ENCODE data around the gene MTHFD1. TPM values are rescaled to one million over a fixed set of nuclear protein-coding genes. Genes with fewer than 3 reads are reported as not detected.

MTHFD1 gene
- total and polyA plus RNA-seq, 9 of the 15 experiments (the other 6 are each of a cell fraction or from before 2014, with no cell fraction given): 66.7 to 158 (median 90.9) TPM

- no peak for TF ChIP-seq ZFP1 (CRISPR knock-in tag; IDR thresholded peaks at IDR 0.05)
- TF ChIP-seq HDAC8 (tag; IDR thresholded peaks at IDR 0.05): 0 out of 2 replicates have a peak, but pooled peaks have one; percentile 36
- TF ChIP-seq ILK (tag; IDR thresholded peaks at IDR 0.05; ENCODE audit: borderline replicate concordance, low read depth): no peak
- no peak; the same call in 1 of the 2 replicates for TF ChIP-seq NR2C2 (CRISPR knock-in tag; IDR thresholded peaks at IDR 0.05)
- no peak for TF ChIP-seq NR2C2 (tag; IDR thresholded peaks at IDR 0.05)
- no peak for TF ChIP-seq SNIP1 (IDR thresholded peaks at IDR 0.05; ENCODE audit: low read depth)
- no peak for TF ChIP-seq SIRT6 (IDR thresholded peaks at IDR 0.05; ENCODE audit: low read depth, low read length)
- no peak for TF ChIP-seq FOXK2 (conservative IDR thresholded peaks at IDR 0.05 in 1 of 2, IDR thresholded peaks at IDR 0.05 in 1 of 2; ENCODE audit: low read depth in 2 of 2)
- no peak for TF ChIP-seq JUN (IDR thresholded peaks at IDR 0.05; ENCODE audit: borderline replicate concordance, low read depth, low read length)
- TF ChIP-seq JUN (CRISPR knock-in tag; IDR thresholded peaks at IDR 0.05; ENCODE audit: borderline replicate concordance): no peak
- TF ChIP-seq ZNF121 (CRISPR knock-in tag; conservative IDR thresholded peaks at IDR 0.05): no peak
- no peak for TF ChIP-seq GATAD2B (IDR thresholded peaks at IDR 0.05; ENCODE audit: borderline replicate concordance)
- TF ChIP-seq RBM25 (IDR thresholded peaks at IDR 0.05; ENCODE audit: low read depth, low read length, severe bottlenecking): no peak
- no peak for TF ChIP-seq PTTG1 (tag; IDR thresholded peaks at IDR 0.05; ENCODE audit: low read depth)
- TF ChIP-seq, protein P1, sequence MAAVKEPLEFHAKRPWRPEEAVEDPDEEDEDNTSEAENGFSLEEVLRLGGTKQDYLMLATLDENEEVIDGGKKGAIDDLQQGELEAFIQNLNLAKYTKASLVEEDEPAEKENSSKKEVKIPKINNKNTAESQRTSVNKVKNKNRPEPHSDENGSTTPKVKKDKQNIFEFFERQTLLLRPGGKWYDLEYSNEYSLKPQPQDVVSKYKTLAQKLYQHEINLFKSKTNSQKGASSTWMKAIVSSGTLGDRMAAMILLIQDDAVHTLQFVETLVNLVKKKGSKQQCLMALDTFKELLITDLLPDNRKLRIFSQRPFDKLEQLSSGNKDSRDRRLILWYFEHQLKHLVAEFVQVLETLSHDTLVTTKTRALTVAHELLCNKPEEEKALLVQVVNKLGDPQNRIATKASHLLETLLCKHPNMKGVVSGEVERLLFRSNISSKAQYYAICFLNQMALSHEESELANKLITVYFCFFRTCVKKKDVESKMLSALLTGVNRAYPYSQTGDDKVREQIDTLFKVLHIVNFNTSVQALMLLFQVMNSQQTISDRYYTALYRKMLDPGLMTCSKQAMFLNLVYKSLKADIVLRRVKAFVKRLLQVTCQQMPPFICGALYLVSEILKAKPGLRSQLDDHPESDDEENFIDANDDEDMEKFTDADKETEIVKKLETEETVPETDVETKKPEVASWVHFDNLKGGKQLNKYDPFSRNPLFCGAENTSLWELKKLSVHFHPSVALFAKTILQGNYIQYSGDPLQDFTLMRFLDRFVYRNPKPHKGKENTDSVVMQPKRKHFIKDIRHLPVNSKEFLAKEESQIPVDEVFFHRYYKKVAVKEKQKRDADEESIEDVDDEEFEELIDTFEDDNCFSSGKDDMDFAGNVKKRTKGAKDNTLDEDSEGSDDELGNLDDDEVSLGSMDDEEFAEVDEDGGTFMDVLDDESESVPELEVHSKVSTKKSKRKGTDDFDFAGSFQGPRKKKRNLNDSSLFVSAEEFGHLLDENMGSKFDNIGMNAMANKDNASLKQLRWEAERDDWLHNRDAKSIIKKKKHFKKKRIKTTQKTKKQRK (IDR thresholded peaks at IDR 0.05; ENCODE audit: borderline replicate concordance, low read depth, low read length): no peak
- TF ChIP-seq CBX8 (IDR thresholded peaks at IDR 0.05; ENCODE audit: borderline replicate concordance, extremely low read depth, low read depth, low read length, poor library complexity, severe bottlenecking): no peak
- no peak for TF ChIP-seq ZNF408 (CRISPR knock-in tag; IDR thresholded peaks at IDR 0.05; ENCODE audit: low read depth)
- TF ChIP-seq, protein P2, sequence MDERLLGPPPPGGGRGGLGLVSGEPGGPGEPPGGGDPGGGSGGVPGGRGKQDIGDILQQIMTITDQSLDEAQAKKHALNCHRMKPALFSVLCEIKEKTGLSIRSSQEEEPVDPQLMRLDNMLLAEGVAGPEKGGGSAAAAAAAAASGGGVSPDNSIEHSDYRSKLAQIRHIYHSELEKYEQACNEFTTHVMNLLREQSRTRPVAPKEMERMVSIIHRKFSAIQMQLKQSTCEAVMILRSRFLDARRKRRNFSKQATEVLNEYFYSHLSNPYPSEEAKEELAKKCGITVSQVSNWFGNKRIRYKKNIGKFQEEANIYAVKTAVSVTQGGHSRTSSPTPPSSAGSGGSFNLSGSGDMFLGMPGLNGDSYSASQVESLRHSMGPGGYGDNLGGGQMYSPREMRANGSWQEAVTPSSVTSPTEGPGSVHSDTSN (CRISPR knock-in tag; IDR thresholded peaks at IDR 0.05; ENCODE audit: low read depth): peak; percentile 89
- TF ChIP-seq, protein P2 (tag; conservative IDR thresholded peaks at IDR 0.05; ENCODE audit: low read depth): peak; percentile 96
- TF ChIP-seq ZNF316 (IDR thresholded peaks at IDR 0.05): no peak
- TF ChIP-seq MEF2A (IDR thresholded peaks at IDR 0.05; ENCODE audit: control insufficient read depth, low read depth, low read length): no peak
- TF ChIP-seq NCOR1 (IDR thresholded peaks at IDR 0.05): no peak
- no peak for TF ChIP-seq ZNF668 (CRISPR knock-in tag; IDR thresholded peaks at IDR 0.05)
Measured at GRCh38 chr14:64504897-64505794, 117.0 kb downstream of the MTHFD1 start (continued).
